ENCODE measurements around the gene AANAT.
"Not testable (repeated sequence)": the region's sequence is repeated elsewhere in the genome, so short reads cannot be mapped to it uniquely, and the experiment has no call there.

AANAT gene

GRCh38 chr17:76504117-76504516 is 36.7 kb downstream of the AANAT start:
- no peak for DNase-seq (ENCODE audit: low read depth in 2 of 2)
- no peak overlapping the region for H3K4me3 ChIP-seq (replicated peaks in 1 of 2; ENCODE audit: low read depth in 2 of 2, low read length in 2 of 2)
- peak; percentile 13 for TF ChIP-seq CTCF (IDR thresholded peaks at IDR 0.05; ENCODE audit: low read depth, low read length)

GRCh38 chr17:76506408-76507345 is 39.3 kb downstream of the AANAT start:
- H3K4me3 ChIP-seq (replicated peaks in 1 of 2; ENCODE audit: low read depth in 2 of 2, low read length in 2 of 2), result no peak overlapping the region
- DNase-seq (ENCODE audit: low read depth in 2 of 2), result peak; percentile 67 to 68
- peak; percentile 84 for TF ChIP-seq CTCF (IDR thresholded peaks at IDR 0.05; ENCODE audit: low read depth, low read length)

GRCh38 chr17:76508472-76509063 is 41.2 kb downstream of the AANAT start:
- not testable (repeated sequence) for H3K4me3 ChIP-seq (replicated peaks in 1 of 2; ENCODE audit: low read depth in 2 of 2, low read length in 2 of 2); DNase-seq (ENCODE audit: low read depth in 2 of 2)

GRCh38 chr17:76510831-76511244 is 43.4 kb downstream of the AANAT start:
- TF ChIP-seq CTCF (IDR thresholded peaks at IDR 0.05; ENCODE audit: low read depth, low read length), result no peak
- H3K4me3 ChIP-seq (replicated peaks in 1 of 2; ENCODE audit: low read depth in 2 of 2, low read length in 2 of 2), result no peak overlapping the region
- peak in 1 of 2 donors; percentile 59 for DNase-seq (ENCODE audit: low read depth in 2 of 2)

- no peak for TF ChIP-seq CTCF (IDR thresholded peaks at IDR 0.05; ENCODE audit: low read depth, low read length)
- H3K4me3 ChIP-seq (replicated peaks in 1 of 2; ENCODE audit: low read depth in 2 of 2, low read length in 2 of 2), result no peak overlapping the region
- DNase-seq (ENCODE audit: low read depth in 2 of 2), result peak in 1 of 2 donors; percentile 43
Observed at GRCh38 chr17:76511668-76512365, 44.4 kb downstream of the AANAT start.

- no peak overlapping the region for H3K4me3 ChIP-seq (replicated peaks in 1 of 2; ENCODE audit: low read depth in 2 of 2, low read length in 2 of 2)
- no peak for TF ChIP-seq CTCF (IDR thresholded peaks at IDR 0.05; ENCODE audit: low read depth, low read length)
- no peak for DNase-seq (ENCODE audit: low read depth in 2 of 2)
Observed at GRCh38 chr17:76512366-76513305, 45.2 kb downstream of the AANAT start.

Data from cardiac fibroblast (primary cell).